ENCODE results near the gene OLIG1.

GRCh38 chr21:33075596-33076195 lies 5.8 kb downstream of the OLIG1 start:
- TF ChIP-seq CTCF (IDR thresholded peaks at IDR 0.05 in 2 of 3, conservative IDR thresholded peaks at IDR 0.05 in 1 of 3; ENCODE audit: borderline replicate concordance in 1 of 3, insufficient read depth in 1 of 3, low read depth in 2 of 3, low read length in 2 of 3), result no peak
- no peak for TF ChIP-seq POLR2A (IDR thresholded peaks at IDR 0.05; ENCODE audit: borderline replicate concordance, extremely low read depth, insufficient read depth, insufficient read length)
- TF ChIP-seq EZH2 (IDR thresholded peaks at IDR 0.05), result no peak
- no peak for TF ChIP-seq ELF1 (IDR thresholded peaks at IDR 0.05; ENCODE audit: borderline replicate concordance, low read depth)
- no peak for TF ChIP-seq EZH2phosphoT487 (IDR thresholded peaks at IDR 0.05; ENCODE audit: borderline replicate concordance)
- no peak for TF ChIP-seq TCF7L2 (IDR thresholded peaks at IDR 0.05; ENCODE audit: borderline replicate concordance, extremely low read depth, insufficient read depth, insufficient read length)
- no peak for TF ChIP-seq MAX (IDR thresholded peaks at IDR 0.05)
- TF ChIP-seq CEBPB (IDR thresholded peaks at IDR 0.05; ENCODE audit: low read depth), result no peak
- no peak for TF ChIP-seq CBX3 (IDR thresholded peaks at IDR 0.05; ENCODE audit: low read depth)
- TF ChIP-seq FOSL1 (IDR thresholded peaks at IDR 0.05; ENCODE audit: low read depth), result no peak
- no peak for TF ChIP-seq ZNF274 (IDR thresholded peaks at IDR 0.05; ENCODE audit: low read depth, low read length)
- no peak for TF ChIP-seq SRF (IDR thresholded peaks at IDR 0.05; ENCODE audit: low read depth)
